Stimulated activated CD4-positive, alpha-beta T cell treated with anti-CD3 and anti-CD28 coated beads, Interleukin-12 subunit alpha, Interleukin-12 subunit beta, amount 100 ng/mL, for 48 hours (primary cell): ENCODE measurements around the gene MLIP.

Experiments used
- DNase-seq, 3 donors: peaks; one replicate each; pipeline ENCODE4 v3.0.0-alpha.2; 2020; ENCODE audit warnings: low read depth in 2 of 3, low spot score in 1 of 3

MLIP gene

GRCh38 chr6:54274383-54274782 lies 163.1 kb downstream of the MLIP start:
- DNase-seq = no peak

GRCh38 chr6:54282186-54282585 lies 170.9 kb downstream of the MLIP start:
- DNase-seq = no peak

GRCh38 chr6:54284161-54284860 lies 173.1 kb downstream of the MLIP start:
- no peak for DNase-seq

- no peak for DNase-seq
Observed at GRCh38 chr6:54285595-54285994, 174.4 kb downstream of the MLIP start.

GRCh38 chr6:54286141-54286540 lies 174.9 kb downstream of the MLIP start:
- no peak for DNase-seq

GRCh38 chr6:54288474-54288873 lies 177.2 kb downstream of the MLIP start:
- no peak for DNase-seq

- no peak for DNase-seq
Observed at GRCh38 chr6:54289426-54289825, 178.2 kb downstream of the MLIP start.

- no peak for DNase-seq
Observed at GRCh38 chr6:54291146-54291545, 179.9 kb downstream of the MLIP start.

GRCh38 chr6:54291738-54292137 lies 180.5 kb downstream of the MLIP start:
- no peak for DNase-seq

GRCh38 chr6:54294965-54295532 lies 183.8 kb downstream of the MLIP start:
- DNase-seq = no peak

GRCh38 chr6:54299542-54300269 lies 188.5 kb downstream of the MLIP start:
- no peak for DNase-seq

GRCh38 chr6:54301770-54302169 lies 190.5 kb downstream of the MLIP start:
- no peak for DNase-seq

GRCh38 chr6:54307439-54307910 lies 196.2 kb downstream of the MLIP start:
- no peak for DNase-seq

- no peak for DNase-seq
Observed at GRCh38 chr6:54308289-54308985, 197.2 kb downstream of the MLIP start, which contains the start of gene TINAG. TSS of gene TINAG (plus strand) at chr6:54308441. CDS start at chr6:54308551, 110 bp downstream.

- no peak for DNase-seq
Observed at GRCh38 chr6:54308986-54309315, 197.7 kb downstream of the MLIP start.

GRCh38 chr6:54310377-54311152 lies 199.3 kb downstream of the MLIP start:
- DNase-seq = no peak

- DNase-seq = no peak
Observed at GRCh38 chr6:54315656-54316055, 204.4 kb downstream of the MLIP start.
